ENCODE data around the gene CCDC57. TPM values are rescaled to one million over a fixed set of nuclear protein-coding genes. Genes with fewer than 3 reads are reported as not detected.
A peak's percentile ranks its signal among the peaks of the same experiment; 100 is the strongest.

Gene CCDC57
- total and polyA plus RNA-seq, 2 of the 4 experiments (the other 2 are of a cell fraction), result 7.3 to 31.3 TPM

GRCh38 chr17:82242977-82243647 lies 30.5 kb upstream of the CCDC57 start:
- Histone ChIP-seq H3K27ac (ENCODE audit: insufficient read depth, low read length) (peak overlapping the region; percentile 4; the same call in 1 of the 2 replicates), H3K56ac (ENCODE audit: extremely low read depth, insufficient read depth, low read length) (no peak overlapping the region), H2BK15ac (ENCODE audit: low read depth, low read length) (no peak overlapping the region), H3K14ac (replicated peaks; ENCODE audit: low read depth, low read length) (no peak overlapping the region), H2BK20ac (ENCODE audit: low read depth, low read length) (no peak overlapping the region), H3K9ac (ENCODE audit: low read depth, low read length) (no peak overlapping the region), H2BK120ac (ENCODE audit: low read depth, low read length) (no peak overlapping the region), H3K9me1 (ENCODE audit: insufficient read depth, low read length) (peaks cover 5% of the 10 kb centered on the region; the same call in 1 of the 2 replicates), H3K27me3 (ENCODE audit: control insufficient read depth, insufficient read depth, low read length) (no peaks in the 10 kb centered on the region), H3K9me3 (ENCODE audit: control insufficient read depth, insufficient read depth, low read length) (no peaks in the 10 kb centered on the region), H2AK9ac (replicated peaks; ENCODE audit: low read depth, low read length, poor library complexity) (peak overlapping the region; percentile 70), H3K4ac (ENCODE audit: low read depth, low read length) (no peak overlapping the region), H3K4me1 (ENCODE audit: control insufficient read depth, insufficient read depth, low read length) (peaks cover 39% of the 10 kb centered on the region), H4K20me1 (ENCODE audit: insufficient read depth, low read length) (peaks cover 100% of the 10 kb centered on the region), H3K18ac (ENCODE audit: low read depth, low read length) (no peak overlapping the region), H2AFZ (replicated peaks; ENCODE audit: low read length, poor library complexity) (peak overlapping the region; percentile 54), H3K23ac (ENCODE audit: low read depth, low read length) (no peak overlapping the region), H2BK5ac (ENCODE audit: low read depth, low read length, poor library complexity, severe bottlenecking) (no peak overlapping the region), H3K4me3 (ENCODE audit: insufficient read depth, low read depth, low read length) (no peak overlapping the region), H3K36me3 (ENCODE audit: control insufficient read depth, insufficient read depth, low read length) (peaks cover 76% of the 10 kb centered on the region), H4K5ac (ENCODE audit: low read depth, low read length) (no peak overlapping the region), H3K4me2 (ENCODE audit: low read depth, low read length) (no peak overlapping the region; the same call in 1 of the 2 replicates), H4K91ac (ENCODE audit: insufficient read depth, low read depth, low read length) (no peak overlapping the region), H3K79me1 (ENCODE audit: low read depth in 1 of 2, low read length in 2 of 2) (peaks cover 15 to 89% of the 10 kb centered on the region in 2 experiments; a peak in 3 of 4 replicates), H4K8ac (ENCODE audit: low read depth in 2 of 2, low read length in 2 of 2) (no peak overlapping the region), H2AK5ac (ENCODE audit: low read depth, low read length) (peak overlapping the region; percentile 31; the same call in 1 of the 2 replicates)
- TF ChIP-seq MAFK (IDR thresholded peaks at IDR 0.05; ENCODE audit: low read depth, low read length) (no peak), POLR2A (IDR thresholded peaks at IDR 0.05; ENCODE audit: low read depth, low read length) (peak; percentile 58; the same call in 1 of the 2 replicates), FOS (IDR thresholded peaks at IDR 0.05; ENCODE audit: low read depth, low read length) (no peak), CEBPB (IDR thresholded peaks at IDR 0.05; ENCODE audit: low read depth, low read length) (peak; percentile 63), CHD1 (IDR thresholded peaks at IDR 0.05; ENCODE audit: low read depth, low read length) (no peak), BHLHE40 (IDR thresholded peaks at IDR 0.05; ENCODE audit: low read depth, low read length) (no peak), NFE2L2 (IDR thresholded peaks at IDR 0.05; ENCODE audit: low read depth, low read length) (no peak), SMC3 (IDR thresholded peaks at IDR 0.05; ENCODE audit: low read depth, low read length) (no peak), MAZ (IDR thresholded peaks at IDR 0.05; ENCODE audit: borderline replicate concordance, low read depth, low read length) (peak; percentile 67; the same call in 1 of the 2 replicates), MXI1 (IDR thresholded peaks at IDR 0.05; ENCODE audit: borderline replicate concordance, low read depth, low read length) (no peak), ELK1 (IDR thresholded peaks at IDR 0.05; ENCODE audit: borderline replicate concordance, low read depth, low read length) (no peak), RFX5 (IDR thresholded peaks at IDR 0.05; ENCODE audit: low read depth, low read length) (no peak), RAD21 (IDR thresholded peaks at IDR 0.05; ENCODE audit: low read length) (peak; percentile 11; the same call in 1 of the 2 replicates), RCOR1 (IDR thresholded peaks at IDR 0.05; ENCODE audit: insufficient replicate concordance, low read length) (no peak)
- dilution Hi-C loops (cut with HindIII; ENCODE audit: low sequenced_read_pairs, unreplicated experiment) (no loop called here), intact Hi-C loops (cut with micrococcal nuclease) (loop anchor here (5.0 kb wide), 3 partner anchors 36 to 169 kb away; no protein-coding TSS in a partner anchor), in situ Hi-C loops (cut with MboI; ENCODE audit: low sequenced_read_pairs) (no loop called here)
- ChIA-PET CTCF (interaction anchor here (0.7 kb wide), 1 partner anchor 102 kb away, joined by 3 read pairs; no protein-coding TSS in a partner anchor), POLR2A (ENCODE audit: unreplicated experiment) (interaction anchor here (0.9 kb wide), 1 partner anchor 84 kb away, joined by 4 read pairs; no protein-coding TSS in a partner anchor)
- ATAC-seq (ENCODE audit: low read depth) (peak; percentile 8), DNase-seq (peak; percentile 83)
- 67% methylated on average over 19 of the region's 29 CpGs; no CpG with 5 or more reads in 1 of the 2 experiments for WGBS, 2 experiments (ENCODE audit: extremely low coverage in 2 of 2, insufficient read length in 1 of 2)
- no TSS peak for BruUV-seq (replicated peaks)

Data from IMR-90 (cell line).